NT2/D1 (cell line): ENCODE data around the gene C10orf95.

Source experiments
- DNase-seq: peaks from one replicate; pipeline ENCODE4 v3.0.0-alpha.2; 2011; ENCODE audit warnings: low read depth, low spot score
- H3K27me3 ChIP-seq: 2 replicates; pipeline ENCODE4 v1.6.0; 2011; ENCODE audit warnings: mild to moderate bottlenecking; ENCODE audit not compliant: insufficient read length, insufficient read depth
- H3K36me3 ChIP-seq: 2 replicates; pipeline ENCODE4 v1.6.1; 2011; ENCODE audit warnings: mild to moderate bottlenecking, low read length, mixed read lengths; ENCODE audit not compliant: insufficient read depth, insufficient read length
- H3K4me1 ChIP-seq: 2 replicates; pipeline ENCODE4 v1.5.1; 2011; ENCODE audit not compliant: insufficient read depth, insufficient read length
- H3K4me3 ChIP-seq: 2 replicates; pipeline ENCODE4 v1.5.1; 2011; ENCODE audit warnings: low read depth; ENCODE audit not compliant: insufficient read length
- H3K9ac ChIP-seq: 2 replicates; pipeline ENCODE4 v1.6.0; 2011; ENCODE audit warnings: low read depth; ENCODE audit not compliant: insufficient read length
- H3K9me3 ChIP-seq: 2 replicates; pipeline ENCODE4 v1.5.1; 2011; ENCODE audit warnings: mild to moderate bottlenecking, low read length; ENCODE audit not compliant: insufficient read depth
- SUZ12 ChIP-seq: IDR thresholded peaks from 2 replicates; pipeline ENCODE4 v1.6.1; 2011; ENCODE audit not compliant: insufficient read length, insufficient read depth; ENCODE audit errors: extremely low read depth
- YY1 ChIP-seq: IDR thresholded peaks from 2 replicates; pipeline ENCODE4 v1.6.1; 2011; ENCODE audit not compliant: insufficient read length, insufficient read depth
- ZNF274 ChIP-seq: IDR thresholded peaks from 2 replicates; pipeline ENCODE4 v1.6.1; 2011; ENCODE audit warnings: mild to moderate bottlenecking, low read depth, low read length

Gene C10orf95

DNA sequence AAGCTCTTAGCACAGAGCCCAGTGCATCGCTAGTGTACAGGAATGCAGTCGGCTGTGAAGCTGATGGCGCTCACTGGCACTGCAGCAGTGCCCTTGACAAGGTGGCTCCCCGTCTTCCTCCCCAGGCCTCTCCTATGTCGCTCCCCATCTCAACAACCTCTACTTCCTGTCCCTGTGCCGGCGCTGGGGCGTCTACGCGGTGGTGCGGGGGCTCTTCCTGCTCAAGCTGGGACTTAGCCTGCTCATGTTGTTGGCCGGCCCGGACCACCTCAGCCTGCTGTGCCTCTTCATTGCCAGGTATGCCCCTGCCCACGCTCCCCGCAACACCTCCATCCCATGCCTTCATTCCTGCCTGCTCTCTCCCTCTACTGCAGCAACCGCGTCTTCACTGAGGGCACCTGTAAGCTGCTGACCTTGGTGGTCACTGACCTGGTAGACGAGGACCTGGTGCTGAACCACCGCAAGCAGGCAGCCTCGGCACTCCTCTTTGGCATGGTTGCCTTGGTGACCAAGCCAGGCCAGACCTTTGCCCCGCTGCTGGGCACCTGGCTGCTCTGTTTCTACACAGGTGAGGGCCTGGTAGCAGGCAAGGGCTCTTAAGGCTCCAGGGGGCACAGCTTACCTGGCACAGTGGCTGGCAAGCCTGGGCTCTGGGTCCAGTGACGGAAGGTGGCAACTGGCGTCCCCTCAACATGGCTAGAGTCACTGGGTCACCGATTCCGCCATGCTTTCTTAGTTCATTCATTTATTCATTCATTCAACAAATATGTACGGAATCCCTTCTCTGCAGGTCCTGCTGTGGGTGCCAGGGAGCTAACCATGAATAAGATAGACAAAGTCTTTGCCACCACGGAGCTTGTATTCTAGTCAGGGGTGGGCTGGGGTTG, 22.3 kb upstream of the C10orf95 start:
- Histone ChIP-seq H3K9me3 (no peaks in the 10 kb centered on the region), H3K9ac (no peak overlapping the region), H3K4me1 (no peaks in the 10 kb centered on the region), H3K27me3 (no peaks in the 10 kb centered on the region), H3K4me3 (no peak overlapping the region), H3K36me3 (peaks cover 15% of the 10 kb centered on the region)
- no peak for DNase-seq
- TF ChIP-seq YY1 (no peak), ZNF274 (no peak)

DNA sequence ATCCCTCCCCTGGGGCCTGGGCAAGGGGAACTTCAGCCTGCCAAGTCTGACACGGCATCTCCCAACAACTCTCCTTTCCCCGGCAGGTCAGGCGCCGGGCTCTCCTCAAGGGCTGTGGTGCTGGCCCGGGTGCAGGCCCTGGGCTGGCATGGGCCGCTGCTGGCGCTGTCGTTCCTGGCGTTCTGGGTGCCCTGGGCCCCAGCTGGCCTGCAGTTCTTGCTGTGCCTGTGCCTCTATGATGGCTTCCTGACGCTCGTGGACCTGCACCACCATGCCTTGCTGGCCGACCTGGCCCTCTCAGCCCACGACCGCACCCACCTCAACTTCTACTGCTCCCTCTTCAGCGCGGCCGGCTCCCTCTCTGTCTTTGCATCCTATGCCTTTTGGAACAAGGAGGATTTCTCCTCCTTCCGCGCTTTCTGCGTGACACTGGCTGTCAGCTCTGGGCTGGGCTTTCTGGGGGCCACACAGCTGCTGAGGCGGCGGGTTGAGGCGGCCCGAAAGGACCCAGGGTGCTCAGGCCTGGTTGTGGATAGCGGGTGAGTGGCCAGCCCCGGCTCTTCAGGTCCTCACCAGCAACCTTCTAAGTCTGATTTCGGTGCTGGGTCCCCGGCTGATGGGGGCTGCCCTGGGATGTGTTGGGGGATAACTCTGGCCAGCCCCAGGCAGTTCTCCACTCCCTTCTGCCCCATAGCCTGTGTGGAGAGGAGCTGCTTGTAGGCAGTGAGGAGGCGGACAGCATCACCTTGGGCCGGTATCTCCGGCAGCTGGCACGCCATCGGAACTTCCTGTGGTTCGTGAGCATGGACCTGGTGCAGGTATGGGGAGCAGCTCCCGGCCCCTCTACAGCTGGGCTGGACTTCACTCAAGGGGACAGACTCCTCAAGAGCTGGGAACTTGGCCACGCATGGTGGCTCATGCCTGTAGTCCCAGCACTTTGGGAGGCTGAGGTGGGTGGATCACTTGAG, 19.5 kb upstream of the C10orf95 start:
- H3K9ac ChIP-seq, result no peak overlapping the region
- no peaks in the 10 kb centered on the region for H3K4me1 ChIP-seq
- no peak for TF ChIP-seq SUZ12
- TF ChIP-seq ZNF274, result no peak
- no peak for TF ChIP-seq YY1
- H3K9me3 ChIP-seq, result no peaks in the 10 kb centered on the region
- no peak overlapping the region for H3K4me3 ChIP-seq
- DNase-seq, result no peak
- H3K27me3 ChIP-seq, result no peaks in the 10 kb centered on the region
- H3K36me3 ChIP-seq, result peaks cover 4% of the 10 kb centered on the region

DNA sequence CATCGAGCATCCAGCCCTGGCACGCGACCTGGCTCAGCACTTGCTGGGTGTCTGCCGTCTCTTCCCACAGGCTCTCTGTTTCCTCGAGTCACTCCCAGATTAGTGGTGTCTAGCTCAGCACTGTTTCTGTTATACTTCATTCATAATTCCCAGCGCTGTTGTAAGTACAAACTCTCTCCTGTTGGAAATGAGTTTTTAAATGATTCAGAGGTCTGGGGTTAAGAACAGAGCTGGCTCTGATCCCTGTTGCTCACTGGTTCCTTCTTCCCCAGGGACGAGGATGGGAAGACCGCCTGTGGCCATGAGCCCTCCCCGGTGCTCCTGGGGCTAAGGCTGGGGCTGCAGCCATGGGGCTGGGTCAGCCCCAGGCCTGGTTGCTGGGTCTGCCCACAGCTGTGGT, 17.3 kb upstream of the C10orf95 start:
- Histone ChIP-seq H3K36me3 (no peaks in the 10 kb centered on the region), H3K9ac (no peak overlapping the region), H3K4me3 (no peak overlapping the region), H3K4me1 (peaks cover 2% of the 10 kb centered on the region), H3K27me3 (no peaks in the 10 kb centered on the region), H3K9me3 (no peaks in the 10 kb centered on the region)
- DNase-seq, result no peak
- TF ChIP-seq YY1 (no peak), SUZ12 (no peak), ZNF274 (no peak)

DNA sequence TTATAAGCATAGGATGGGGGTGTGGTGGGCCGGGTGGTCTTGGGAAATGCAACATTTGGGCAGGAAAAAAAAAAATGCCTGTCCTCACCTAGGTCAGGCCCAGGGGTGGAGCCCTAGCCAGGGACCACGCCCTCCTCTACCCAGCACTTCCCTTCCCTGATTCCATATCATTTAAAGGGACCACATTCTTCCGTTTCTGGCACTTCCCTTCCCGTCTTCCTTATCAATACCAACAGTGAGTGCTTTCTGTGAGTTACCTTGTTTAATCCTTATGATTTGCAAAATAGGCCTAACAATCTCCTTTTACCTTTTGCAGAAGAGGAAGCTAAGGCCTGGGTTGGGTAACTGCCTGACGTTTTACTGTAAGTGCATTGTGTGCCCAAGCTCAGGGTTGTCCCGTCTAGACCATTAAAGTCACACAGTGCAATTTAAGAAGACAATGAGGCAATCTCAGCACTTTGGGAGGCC, 16.7 kb upstream of the C10orf95 start:
- no peaks in the 10 kb centered on the region for H3K36me3 ChIP-seq
- no peaks in the 10 kb centered on the region for H3K9me3 ChIP-seq
- H3K27me3 ChIP-seq, result no peaks in the 10 kb centered on the region
- no peak overlapping the region for H3K9ac ChIP-seq
- no peak overlapping the region for H3K4me3 ChIP-seq
- TF ChIP-seq SUZ12, result no peak
- TF ChIP-seq YY1, result no peak
- DNase-seq, result no peak
- H3K4me1 ChIP-seq, result peaks cover 2% of the 10 kb centered on the region

DNA sequence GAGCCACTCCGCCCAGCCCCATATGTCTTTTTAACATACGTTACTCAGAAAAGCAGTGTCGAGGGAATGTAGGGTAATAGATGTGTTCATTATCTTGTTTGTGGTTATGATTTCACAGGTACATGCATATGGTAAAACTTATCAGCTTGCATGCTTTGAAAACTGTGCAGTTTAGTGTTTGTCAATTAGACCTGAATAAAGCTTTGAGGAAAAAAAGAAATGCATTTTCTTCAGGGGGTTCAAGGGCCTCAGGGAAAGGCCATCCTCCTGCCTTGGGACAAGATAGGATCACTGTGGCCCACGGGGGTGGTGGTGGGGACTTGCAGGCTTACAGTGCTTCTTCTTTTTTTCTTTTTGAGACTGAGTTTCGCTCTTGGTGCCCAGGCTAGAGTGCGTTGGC, 16.0 kb upstream of the C10orf95 start:
- no peak for TF ChIP-seq SUZ12
- no peak for TF ChIP-seq ZNF274
- TF ChIP-seq YY1, result no peak
- H3K4me3 ChIP-seq, result no peak overlapping the region
- peaks cover 2% of the 10 kb centered on the region for H3K4me1 ChIP-seq

DNA sequence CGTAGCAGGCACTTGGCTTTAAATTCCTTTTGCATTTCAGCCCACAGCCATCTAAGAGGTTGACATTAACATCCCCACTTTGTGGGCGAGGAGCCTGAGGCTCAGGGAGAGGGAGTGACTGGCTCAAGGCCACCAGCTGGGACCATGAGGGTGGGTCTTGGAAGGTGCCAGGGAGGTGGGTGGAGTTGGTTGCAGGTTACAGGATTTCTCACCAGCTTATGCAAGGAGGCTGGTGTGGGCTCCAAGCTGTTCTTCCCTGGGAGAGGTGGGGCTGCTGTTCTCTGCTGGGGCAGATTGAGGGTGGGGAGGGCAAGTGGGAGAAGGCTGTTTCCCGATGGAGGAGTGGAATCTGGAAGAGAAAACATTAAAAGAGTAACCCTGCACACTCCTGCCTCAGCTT, 14.1 kb upstream of the C10orf95 start:
- no peaks in the 10 kb centered on the region for H3K9me3 ChIP-seq
- DNase-seq, result no peak
- no peak overlapping the region for H3K4me3 ChIP-seq
- H3K27me3 ChIP-seq, result no peaks in the 10 kb centered on the region
- no peak for TF ChIP-seq YY1
- TF ChIP-seq ZNF274, result no peak
- TF ChIP-seq SUZ12, result no peak
- H3K36me3 ChIP-seq, result no peaks in the 10 kb centered on the region
- peaks cover 4% of the 10 kb centered on the region for H3K4me1 ChIP-seq
- H3K9ac ChIP-seq, result no peak overlapping the region

More for the DNA sequence above, 16.0 kb upstream of the C10orf95 start:
- no peaks in the 10 kb centered on the region for H3K27me3 ChIP-seq
- H3K9ac ChIP-seq, result no peak overlapping the region
- H3K9me3 ChIP-seq, result no peaks in the 10 kb centered on the region
- no peaks in the 10 kb centered on the region for H3K36me3 ChIP-seq
- DNase-seq, result no peak

DNA sequence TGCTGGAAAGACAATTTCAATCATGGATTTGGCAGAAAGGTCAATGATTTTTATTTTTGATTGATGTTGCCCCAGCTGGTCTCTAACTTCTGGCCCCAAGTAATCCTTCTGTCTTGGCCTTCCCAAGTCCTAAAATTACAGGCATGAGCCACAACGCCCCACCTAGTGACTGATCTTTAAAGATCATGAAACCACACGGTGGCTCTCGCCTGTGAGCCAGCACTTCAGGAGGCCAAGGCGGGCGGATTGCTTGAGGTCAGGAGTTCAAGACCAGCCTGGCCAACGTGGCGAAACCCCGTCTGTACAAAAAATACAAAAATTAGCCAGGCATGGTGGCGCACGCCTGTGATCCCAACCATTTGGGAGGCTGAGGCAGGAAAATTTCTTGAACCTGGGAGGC, 12.6 kb upstream of the C10orf95 start:
- no peaks in the 10 kb centered on the region for H3K36me3 ChIP-seq
- peak overlapping the region; percentile 50 for H3K9ac ChIP-seq
- H3K4me1 ChIP-seq, result peaks cover 4% of the 10 kb centered on the region
- DNase-seq, result no peak
- H3K9me3 ChIP-seq, result no peaks in the 10 kb centered on the region
- TF ChIP-seq YY1, result no peak
- no peaks in the 10 kb centered on the region for H3K27me3 ChIP-seq
- H3K4me3 ChIP-seq, result peak overlapping the region; percentile 10
